Testis (tissue), 3 donors: ENCODE results near the gene SYNM. TPM values are rescaled to one million over a fixed set of nuclear protein-coding genes. Genes with fewer than 3 reads are reported as not detected.
"Not testable (repeated sequence)": the region's sequence is repeated elsewhere in the genome, so short reads cannot be mapped to it uniquely, and the experiment has no call there.

Experiments
- DNase-seq: peaks from one replicate; pipeline ENCODE4 v3.0.0-alpha.2; 2019
- H3K27ac ChIP-seq, 2 donors: fragments of 200-600 bp; sonication (generic); one replicate each; pipeline ENCODE4 v1.5.1; 2019
- H3K27me3 ChIP-seq: fragments of 200-600 bp; sonication (generic); one replicate; pipeline ENCODE4 v1.5.1; 2019
- H3K36me3 ChIP-seq: fragments of 200-600 bp; sonication (generic); one replicate; pipeline ENCODE4 v1.5.1; 2017; ENCODE audit warnings: low read depth; ENCODE audit errors: missing control alignments
- H3K4me1 ChIP-seq: fragments of 200-600 bp; sonication (generic); one replicate; pipeline ENCODE4 v1.5.1; 2019
- H3K4me3 ChIP-seq, 2 donors: fragments of 200-600 bp; sonication (generic); one replicate each; pipeline ENCODE4 v1.5.1; 2017 to 2019
- H3K9me3 ChIP-seq: fragments of 200-600 bp; sonication (generic); one replicate; pipeline ENCODE4 v1.5.1; 2017
- POLR2A ChIP-seq: fragments of 450-650 bp; IDR thresholded peaks from one replicate; pipeline ENCODE4 v1.6.1; 2017; ENCODE audit warnings: antibody characterized with exemption, mild to moderate bottlenecking, moderate library complexity
- WGBS, 2 donors: methylation state at CpG; one replicate each; pipeline ENCODE4 v1.1.5; 2018; 5-methylcytosine and 5-hydroxymethylcytosine counted together
- intact Hi-C: fragments of 100-400 bp; cut with DNase I; formaldehyde crosslinking; loops from one replicate; pipeline ENCODE4 v1.15.1; 2023; ENCODE audit warnings: low total_unique reads
- polyA plus RNA-seq: library from polyadenylated mRNA; stranded (reverse); fragments of 350-450 nt; fragmentation: Illumina TruSeq; extraction: RNeasy Lipid Tissue Mini Kit (QIAGEN cat#74804); gene quantifications from one replicate; pipeline ENCODE4 v1.2.3, GENCODE V29; 2014; ENCODE audit warnings: low read depth, low replicate concordance; ENCODE audit not compliant: insufficient read depth
- total RNA-seq, 2 donors: library from RNA; depleted of rRNA; stranded (reverse); fragments of >200 nt; gene quantifications; one replicate each; pipeline ENCODE4 v1.2.3, GENCODE V29; 2016
- TF ChIP-seq, protein P1 (sequence below), 3 experiments: fragments of 450-650 bp in 2 of 3; fragments of 200-600 bp in 1 of 3; sonication (generic) in 1 of 3; IDR thresholded peaks; one replicate each; pipeline ENCODE4 v1.5.1; 2016 to 2019; ENCODE audit warnings: antibody characterized with exemption in 3 of 3, mild to moderate bottlenecking in 2 of 3, moderate library complexity in 1 of 3

Gene SYNM
- total and polyA plus RNA-seq, 3 donors from 2014 or later = 10.0 to 17.9 (median 11.1) TPM

DNA sequence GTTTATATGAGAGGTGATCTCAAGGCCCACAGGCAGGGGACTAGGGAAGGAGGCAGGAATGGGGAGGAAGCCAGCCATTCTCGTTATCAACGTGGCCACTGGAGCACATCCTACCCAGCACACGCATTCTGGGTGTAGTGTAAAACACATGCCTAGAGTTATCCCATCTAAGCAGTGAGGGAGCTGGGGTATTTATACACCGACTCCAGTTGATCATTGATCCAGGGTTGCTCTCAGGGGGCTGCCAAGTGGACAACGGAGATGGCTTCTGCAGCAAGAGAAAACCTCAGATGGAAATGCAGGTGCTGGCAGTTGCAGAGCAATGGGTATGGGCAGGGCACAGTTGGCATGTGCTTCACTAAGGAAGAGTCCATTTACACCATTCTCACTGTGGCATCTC, 30.4 kb upstream of the SYNM start:
- intact Hi-C loops = loop anchor here (10.0 kb wide), 1 partner anchor 560 kb away; no protein-coding TSS in a partner anchor
- no peaks in the 10 kb centered on the region for H3K27me3 ChIP-seq
- no peak overlapping the region for H3K27ac ChIP-seq
- H3K36me3 ChIP-seq = no peaks in the 10 kb centered on the region
- WGBS, 2 donors = 86 to 93% methylated on average over 5 of the region's 5 CpGs
- no peak for TF ChIP-seq POLR2A
- TF ChIP-seq, protein P1, sequence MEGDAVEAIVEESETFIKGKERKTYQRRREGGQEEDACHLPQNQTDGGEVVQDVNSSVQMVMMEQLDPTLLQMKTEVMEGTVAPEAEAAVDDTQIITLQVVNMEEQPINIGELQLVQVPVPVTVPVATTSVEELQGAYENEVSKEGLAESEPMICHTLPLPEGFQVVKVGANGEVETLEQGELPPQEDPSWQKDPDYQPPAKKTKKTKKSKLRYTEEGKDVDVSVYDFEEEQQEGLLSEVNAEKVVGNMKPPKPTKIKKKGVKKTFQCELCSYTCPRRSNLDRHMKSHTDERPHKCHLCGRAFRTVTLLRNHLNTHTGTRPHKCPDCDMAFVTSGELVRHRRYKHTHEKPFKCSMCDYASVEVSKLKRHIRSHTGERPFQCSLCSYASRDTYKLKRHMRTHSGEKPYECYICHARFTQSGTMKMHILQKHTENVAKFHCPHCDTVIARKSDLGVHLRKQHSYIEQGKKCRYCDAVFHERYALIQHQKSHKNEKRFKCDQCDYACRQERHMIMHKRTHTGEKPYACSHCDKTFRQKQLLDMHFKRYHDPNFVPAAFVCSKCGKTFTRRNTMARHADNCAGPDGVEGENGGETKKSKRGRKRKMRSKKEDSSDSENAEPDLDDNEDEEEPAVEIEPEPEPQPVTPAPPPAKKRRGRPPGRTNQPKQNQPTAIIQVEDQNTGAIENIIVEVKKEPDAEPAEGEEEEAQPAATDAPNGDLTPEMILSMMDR (IDR thresholded peaks at IDR 0.05) = no peak
- no peaks in the 10 kb centered on the region for H3K4me1 ChIP-seq
- no peak for DNase-seq
- no peaks in the 10 kb centered on the region for H3K9me3 ChIP-seq
- no peak overlapping the region for H3K4me3 ChIP-seq

DNA sequence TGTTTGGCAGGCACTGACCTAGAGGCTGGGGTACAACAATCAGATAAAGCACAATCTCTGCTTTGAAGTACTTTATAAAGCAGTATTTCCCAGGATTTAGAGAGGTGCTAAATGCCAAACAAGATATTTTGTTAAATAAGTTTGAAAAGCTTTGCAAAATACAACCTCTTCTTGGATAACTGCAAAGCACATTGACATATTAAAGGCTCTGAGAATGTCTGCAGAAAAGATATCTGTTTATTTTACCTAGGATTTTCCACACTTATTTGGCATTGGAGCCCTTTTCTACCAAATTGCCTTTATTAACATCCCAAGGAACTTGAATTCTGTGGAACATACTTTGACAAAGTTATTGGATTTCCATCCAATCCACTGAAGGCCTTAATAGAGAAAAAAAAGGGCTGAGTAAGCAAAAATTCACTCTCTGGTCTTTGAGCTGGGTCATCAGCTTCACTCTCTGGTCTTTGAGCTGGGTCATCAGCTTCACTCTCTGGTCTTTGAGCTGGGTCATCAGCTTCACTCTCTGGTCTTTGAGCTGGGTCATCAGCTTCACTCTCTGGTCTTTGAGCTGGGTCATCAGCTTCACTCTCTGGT, 29.7 kb upstream of the SYNM start:
- not testable (repeated sequence) for H3K4me3 ChIP-seq, H3K27ac ChIP-seq, H3K27me3 ChIP-seq, DNase-seq, H3K4me1 ChIP-seq, H3K9me3 ChIP-seq, H3K36me3 ChIP-seq
- intact Hi-C loops = loop anchor here (10.0 kb wide), 1 partner anchor 560 kb away; no protein-coding TSS in a partner anchor

DNA sequence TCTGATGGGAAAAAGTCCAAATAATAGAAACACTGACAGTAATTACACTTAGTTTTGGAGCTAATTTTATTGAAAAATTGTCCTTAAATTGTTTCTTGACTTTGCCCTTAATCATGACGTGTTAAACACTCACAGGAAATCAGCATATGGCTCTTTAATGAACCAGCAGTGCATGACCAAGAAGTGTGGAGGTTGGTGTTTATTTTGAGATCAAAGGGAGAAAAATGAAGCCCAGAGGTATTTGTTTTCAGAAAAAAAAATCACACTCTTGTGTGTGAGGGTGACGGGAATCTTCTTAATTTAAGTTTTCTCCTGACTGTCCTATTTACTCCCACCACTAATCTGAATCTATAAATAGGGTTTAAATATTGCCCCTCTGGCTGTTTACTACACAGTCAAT, 28.8 kb upstream of the SYNM start:
- no peaks in the 10 kb centered on the region for H3K9me3 ChIP-seq
- H3K4me1 ChIP-seq = no peaks in the 10 kb centered on the region
- no peaks in the 10 kb centered on the region for H3K27me3 ChIP-seq
- intact Hi-C loops = loop anchor here (10.0 kb wide), 1 partner anchor 561 kb away; no protein-coding TSS in a partner anchor
- no peaks in the 10 kb centered on the region for H3K36me3 ChIP-seq
- no peak overlapping the region for H3K4me3 ChIP-seq
- no peak for DNase-seq
- TF ChIP-seq, protein P1 (IDR thresholded peaks at IDR 0.05) = no peak
- TF ChIP-seq POLR2A = no peak
- no peak overlapping the region for H3K27ac ChIP-seq
- 66 to 88% methylated on average over 2 of the region's 2 CpGs for WGBS, 2 donors

DNA sequence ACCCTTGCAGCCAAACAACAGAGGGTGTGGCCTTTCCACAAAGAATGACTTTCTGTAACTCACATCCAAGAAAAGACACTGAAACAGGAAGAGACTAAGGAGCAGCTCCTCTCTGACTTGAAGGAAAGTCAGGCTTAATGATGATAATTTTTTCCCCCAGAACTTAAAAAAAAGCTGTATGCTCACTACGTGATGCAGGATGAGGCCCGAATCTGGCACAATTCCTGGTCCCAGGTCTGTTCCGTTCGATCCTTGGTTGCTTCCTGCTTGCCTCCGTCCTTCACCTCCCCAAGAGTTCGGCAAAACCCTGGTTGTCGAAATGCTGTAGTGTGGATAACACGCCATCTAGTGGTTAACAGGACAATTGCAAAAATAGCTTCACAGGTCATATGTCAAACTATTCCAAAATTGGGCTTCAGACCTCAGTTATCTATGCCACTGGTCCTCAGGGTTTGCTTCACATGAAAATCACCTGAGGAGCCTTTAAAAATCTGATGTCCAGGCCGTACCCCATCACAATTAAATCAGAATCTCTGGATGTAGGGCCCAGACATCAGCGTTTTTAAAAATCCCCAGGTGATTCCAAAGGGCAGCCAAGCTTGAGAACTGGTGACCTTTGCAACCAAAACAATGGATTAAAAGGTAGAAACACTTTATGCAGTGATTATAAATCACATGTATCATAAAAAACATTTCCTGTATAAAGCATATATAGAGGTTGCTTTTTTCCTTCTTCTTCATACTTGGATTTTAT, 28.1 kb upstream of the SYNM start:
- intact Hi-C loops = loop anchor here (10.0 kb wide), 1 partner anchor 562 kb away; no protein-coding TSS in a partner anchor
- TF ChIP-seq, protein P1 (IDR thresholded peaks at IDR 0.05) = peak; percentile 72 to 93 (median 90)
- no peak for TF ChIP-seq POLR2A
- 7 to 14% methylated on average over 10 of the region's 10 CpGs for WGBS, 2 donors
- Histone ChIP-seq H3K4me3 (no peak overlapping the region), H3K9me3 (no peaks in the 10 kb centered on the region), H3K27ac (peak overlapping the region in 1 of 2 donors; percentile 21), H3K4me1 (no peaks in the 10 kb centered on the region), H3K27me3 (no peaks in the 10 kb centered on the region), H3K36me3 (no peaks in the 10 kb centered on the region)
- peak; percentile 76 for DNase-seq

DNA sequence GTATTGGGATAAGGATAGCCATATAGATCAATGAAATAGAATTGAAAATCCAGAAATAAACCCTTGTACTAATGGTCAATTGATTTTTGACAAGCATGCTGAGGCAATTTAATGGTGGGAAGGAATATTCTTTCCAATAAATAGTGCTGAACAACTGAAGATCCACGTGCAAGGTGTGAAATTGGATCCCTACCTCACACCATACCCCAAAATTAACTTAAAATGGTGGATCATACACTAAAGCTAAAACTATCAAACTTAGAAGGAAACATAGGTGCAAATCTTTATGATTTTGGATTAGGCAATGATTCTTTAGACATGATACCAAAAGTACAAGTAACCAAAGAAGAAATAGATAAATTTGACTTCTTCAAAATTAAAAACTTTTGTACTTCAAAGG, 22.1 kb upstream of the SYNM start:
- H3K4me3 ChIP-seq = no peak overlapping the region
- 66 to 88% methylated on average over 1 of the region's 1 CpG for WGBS, 2 donors
- intact Hi-C loops = no loop called here
- no peak for DNase-seq
- H3K4me1 ChIP-seq = no peaks in the 10 kb centered on the region
- no peak overlapping the region for H3K27ac ChIP-seq
- TF ChIP-seq POLR2A = no peak
- TF ChIP-seq, protein P1 (IDR thresholded peaks at IDR 0.05) = no peak
- H3K27me3 ChIP-seq = no peaks in the 10 kb centered on the region
- no peaks in the 10 kb centered on the region for H3K36me3 ChIP-seq
- H3K9me3 ChIP-seq = no peaks in the 10 kb centered on the region
